ENCODE data around the gene CNIH2. TPM values are rescaled to one million over a fixed set of nuclear protein-coding genes. Genes with fewer than 3 reads are reported as not detected.
"Not testable (repeated sequence)": the region's sequence is repeated elsewhere in the genome, so short reads cannot be mapped to it uniquely, and the experiment has no call there.

Gene CNIH2
- total RNA-seq, 2 experiments from 2014 or later = 1.9 to 2.2 TPM

- Mint-ChIP-seq H3K9me3 (peaks cover 17% of the 10 kb centered on the region), H3K4me1 (peaks cover 59% of the 10 kb centered on the region), H3K27me3 (no peaks in the 10 kb centered on the region), H3K27ac (peak overlapping the region; percentile 98), H3K36me3 (peaks cover 4% of the 10 kb centered on the region), H3K4me3 (peak overlapping the region; percentile 75)
- peak; percentile 69 for DNase-seq
Measured at GRCh38 chr11:66317723-66318599, 40.0 kb downstream of the CNIH2 start.

- Mint-ChIP-seq H3K4me1 (peaks cover 56% of the 10 kb centered on the region), H3K27me3 (no peaks in the 10 kb centered on the region), H3K36me3 (peaks cover 4% of the 10 kb centered on the region), H3K4me3 (no peak overlapping the region), H3K27ac (peak overlapping the region; percentile 98), H3K9me3 (peaks cover 17% of the 10 kb centered on the region)
- DNase-seq = no peak
Measured at GRCh38 chr11:66318600-66318970, 40.6 kb downstream of the CNIH2 start.

GRCh38 chr11:66320289-66320688 lies 42.3 kb downstream of the CNIH2 start:
- not testable (repeated sequence) for H3K27ac Mint-ChIP-seq, H3K36me3 Mint-ChIP-seq
- peaks cover 44% of the 10 kb centered on the region for H3K4me1 Mint-ChIP-seq

GRCh38 chr11:66320748-66321147 lies 42.8 kb downstream of the CNIH2 start:
- H3K4me3 Mint-ChIP-seq, H3K27me3 Mint-ChIP-seq, H3K36me3 Mint-ChIP-seq, DNase-seq, H3K27ac Mint-ChIP-seq: not testable (repeated sequence)
- Mint-ChIP-seq H3K9me3 (peaks cover 17% of the 10 kb centered on the region), H3K4me1 (peaks cover 43% of the 10 kb centered on the region)

More at GRCh38 chr11:66320289-66320688, 42.3 kb downstream of the CNIH2 start:
- DNase-seq, H3K4me3 Mint-ChIP-seq, H3K27me3 Mint-ChIP-seq: not testable (repeated sequence)
- peaks cover 17% of the 10 kb centered on the region for H3K9me3 Mint-ChIP-seq

- peaks cover 4% of the 10 kb centered on the region for H3K36me3 Mint-ChIP-seq
- H3K4me1 Mint-ChIP-seq = peaks cover 42% of the 10 kb centered on the region
- peaks cover 17% of the 10 kb centered on the region for H3K9me3 Mint-ChIP-seq
- H3K27ac Mint-ChIP-seq = no peak overlapping the region
- no peaks in the 10 kb centered on the region for H3K27me3 Mint-ChIP-seq
- DNase-seq = no peak
- H3K4me3 Mint-ChIP-seq = no peak overlapping the region
Measured at GRCh38 chr11:66321606-66322005, 43.6 kb downstream of the CNIH2 start.

GRCh38 chr11:66322732-66323427 lies 44.9 kb downstream of the CNIH2 start:
- Mint-ChIP-seq H3K27ac (peak overlapping the region; percentile 79), H3K4me1 (peaks cover 42% of the 10 kb centered on the region), H3K9me3 (peaks cover 17% of the 10 kb centered on the region)

GRCh38 chr11:66323684-66324083 lies 45.7 kb downstream of the CNIH2 start:
- Mint-ChIP-seq H3K4me3 (no peak overlapping the region), H3K27me3 (no peaks in the 10 kb centered on the region), H3K36me3 (peaks cover 4% of the 10 kb centered on the region), H3K4me1 (peaks cover 42% of the 10 kb centered on the region), H3K27ac (no peak overlapping the region), H3K9me3 (peaks cover 16% of the 10 kb centered on the region)
- DNase-seq = no peak

More at GRCh38 chr11:66322732-66323427, 44.9 kb downstream of the CNIH2 start:
- Mint-ChIP-seq H3K27me3 (no peaks in the 10 kb centered on the region), H3K36me3 (peaks cover 4% of the 10 kb centered on the region), H3K4me3 (no peak overlapping the region)
- DNase-seq = no peak

GRCh38 chr11:66324664-66325063 lies 46.7 kb downstream of the CNIH2 start:
- Mint-ChIP-seq H3K4me3 (no peak overlapping the region), H3K27me3 (no peaks in the 10 kb centered on the region), H3K4me1 (peaks cover 37% of the 10 kb centered on the region), H3K27ac (no peak overlapping the region), H3K9me3 (peaks cover 8% of the 10 kb centered on the region), H3K36me3 (peaks cover 2% of the 10 kb centered on the region)
- no peak for DNase-seq

GRCh38 chr11:66325263-66325671 lies 47.3 kb downstream of the CNIH2 start:
- Mint-ChIP-seq H3K36me3 (peaks cover under 1% of the 10 kb centered on the region), H3K9me3 (peaks cover 3% of the 10 kb centered on the region), H3K4me1 (peaks cover 33% of the 10 kb centered on the region), H3K27me3 (no peaks in the 10 kb centered on the region), H3K27ac (no peak overlapping the region), H3K4me3 (no peak overlapping the region)
- DNase-seq = no peak

GRCh38 chr11:66326261-66327111 lies 48.5 kb downstream of the CNIH2 start:
- peak; percentile 58 for DNase-seq
- H3K27me3 Mint-ChIP-seq = no peaks in the 10 kb centered on the region
- peak overlapping the region; percentile 80 for H3K27ac Mint-ChIP-seq
- no peak overlapping the region for H3K4me3 Mint-ChIP-seq
- H3K4me1 Mint-ChIP-seq = peaks cover 32% of the 10 kb centered on the region
- H3K36me3 Mint-ChIP-seq = no peaks in the 10 kb centered on the region
- H3K9me3 Mint-ChIP-seq = no peaks in the 10 kb centered on the region

GRCh38 chr11:66327171-66328030 lies 49.4 kb downstream of the CNIH2 start:
- no peak overlapping the region for H3K4me3 Mint-ChIP-seq
- no peaks in the 10 kb centered on the region for H3K36me3 Mint-ChIP-seq
- H3K4me1 Mint-ChIP-seq = peaks cover 29% of the 10 kb centered on the region
- peak overlapping the region; percentile 26 for H3K27ac Mint-ChIP-seq
- H3K9me3 Mint-ChIP-seq = no peaks in the 10 kb centered on the region
- DNase-seq = no peak
- H3K27me3 Mint-ChIP-seq = no peaks in the 10 kb centered on the region

GRCh38 chr11:66328031-66328301 lies 50.0 kb downstream of the CNIH2 start:
- Mint-ChIP-seq H3K9me3 (no peaks in the 10 kb centered on the region), H3K4me3 (no peak overlapping the region), H3K4me1 (peaks cover 26% of the 10 kb centered on the region), H3K36me3 (no peaks in the 10 kb centered on the region), H3K27ac (peak overlapping the region; percentile 26), H3K27me3 (no peaks in the 10 kb centered on the region)
- no peak for DNase-seq

- DNase-seq = peak; percentile 85
- Mint-ChIP-seq H3K4me1 (peaks cover 26% of the 10 kb centered on the region), H3K9me3 (no peaks in the 10 kb centered on the region), H3K36me3 (no peaks in the 10 kb centered on the region), H3K4me3 (peak overlapping the region; percentile 62), H3K27me3 (no peaks in the 10 kb centered on the region), H3K27ac (peak overlapping the region; percentile 26)
Measured at GRCh38 chr11:66328302-66329144, 50.5 kb downstream of the CNIH2 start.

Measured in activated naive CD8-positive, alpha-beta T cell treated with anti-CD3 and anti-CD28 coated beads for 36 hours (primary cell).